T1000 (cell line): ENCODE data around the gene TBC1D10A.

Experiments
- DNase-seq: peaks from one replicate; lab custom pipeline; 2025; ENCODE audit warnings: mixed read lengths; lab: John Stamatoyannopoulos, UW

TBC1D10A gene

DNA sequence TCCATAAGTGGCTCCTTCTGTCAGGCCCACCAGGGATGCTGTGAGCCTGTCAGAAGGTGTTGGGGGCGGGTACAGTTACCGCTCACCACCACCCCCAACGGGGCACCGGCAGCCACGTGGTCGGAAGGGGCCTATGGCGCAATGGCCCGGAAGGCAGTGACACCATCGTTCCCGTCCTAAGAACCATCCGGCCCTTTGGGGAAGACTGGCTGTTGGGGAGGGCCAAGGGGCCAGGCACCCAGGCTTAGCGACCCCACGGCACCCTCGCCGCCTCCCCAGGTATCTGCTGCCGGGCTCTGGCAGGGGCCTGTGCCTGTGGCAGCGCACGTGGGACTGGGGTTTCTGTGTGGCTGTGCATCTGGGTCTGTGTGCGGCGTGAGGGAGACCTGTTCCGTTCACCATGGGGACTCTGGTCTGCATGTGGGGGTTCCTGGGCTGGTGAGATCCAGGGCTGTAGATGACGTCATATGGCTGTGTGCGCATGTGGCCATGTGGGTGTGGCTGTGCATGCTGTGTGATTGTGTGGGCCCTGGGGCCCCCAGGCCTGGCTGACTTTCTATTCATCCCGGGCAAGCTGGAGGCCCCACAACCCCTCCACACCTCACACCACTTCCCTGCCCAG, 60.8 kb downstream of the TBC1D10A start:
- DNase-seq: no peak

DNA sequence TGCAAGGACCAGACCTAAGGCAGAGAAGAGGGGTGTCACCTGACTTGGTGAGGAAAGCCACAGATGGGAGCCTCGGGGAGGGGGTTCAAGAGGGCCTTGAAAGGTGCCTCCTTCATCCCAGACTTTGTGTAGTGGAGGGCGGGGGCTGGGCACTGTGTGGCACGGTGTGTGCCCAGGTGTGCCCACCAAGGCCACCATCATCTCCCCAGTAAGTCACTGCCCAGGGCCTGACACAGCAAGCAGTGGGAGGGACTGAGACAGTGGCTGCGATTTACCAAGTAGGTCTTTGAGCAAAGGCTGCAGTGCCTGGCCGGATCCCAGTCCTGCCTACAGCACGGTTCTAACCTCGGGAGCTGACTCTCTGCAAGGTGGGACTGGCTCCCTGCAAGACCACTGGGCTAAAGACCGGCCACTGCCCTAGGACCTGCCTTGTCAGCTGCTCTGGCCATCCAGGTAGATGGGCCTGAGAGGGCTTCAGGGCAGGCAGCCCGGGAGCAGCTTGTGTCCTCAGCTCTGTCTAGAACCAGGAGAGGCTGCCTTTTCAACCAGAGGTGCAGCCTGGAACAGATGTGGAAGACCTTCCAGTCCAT, 61.5 kb downstream of the TBC1D10A start:
- DNase-seq: no peak

DNA sequence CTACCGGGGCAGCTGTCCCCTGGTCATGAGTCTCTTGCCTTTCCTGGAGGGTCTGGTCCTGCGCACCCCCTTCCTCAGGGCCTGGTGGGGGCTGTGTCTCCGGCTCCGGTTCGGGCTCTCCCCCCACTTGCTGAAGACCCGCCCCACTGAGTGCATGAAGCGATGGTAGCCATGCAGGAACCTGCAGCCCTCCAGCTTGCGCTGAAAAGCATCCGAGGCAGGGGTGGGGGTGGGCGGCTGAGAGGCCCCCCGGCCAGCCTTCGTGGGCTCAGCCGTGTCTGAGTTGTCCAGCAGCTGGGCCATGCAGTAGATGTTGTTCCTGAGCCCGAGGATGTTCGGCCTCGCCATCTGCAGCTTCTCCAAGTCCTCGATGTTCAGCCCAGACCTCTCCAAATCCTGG, 62.9 kb downstream of the TBC1D10A start:
- no peak for DNase-seq

DNA sequence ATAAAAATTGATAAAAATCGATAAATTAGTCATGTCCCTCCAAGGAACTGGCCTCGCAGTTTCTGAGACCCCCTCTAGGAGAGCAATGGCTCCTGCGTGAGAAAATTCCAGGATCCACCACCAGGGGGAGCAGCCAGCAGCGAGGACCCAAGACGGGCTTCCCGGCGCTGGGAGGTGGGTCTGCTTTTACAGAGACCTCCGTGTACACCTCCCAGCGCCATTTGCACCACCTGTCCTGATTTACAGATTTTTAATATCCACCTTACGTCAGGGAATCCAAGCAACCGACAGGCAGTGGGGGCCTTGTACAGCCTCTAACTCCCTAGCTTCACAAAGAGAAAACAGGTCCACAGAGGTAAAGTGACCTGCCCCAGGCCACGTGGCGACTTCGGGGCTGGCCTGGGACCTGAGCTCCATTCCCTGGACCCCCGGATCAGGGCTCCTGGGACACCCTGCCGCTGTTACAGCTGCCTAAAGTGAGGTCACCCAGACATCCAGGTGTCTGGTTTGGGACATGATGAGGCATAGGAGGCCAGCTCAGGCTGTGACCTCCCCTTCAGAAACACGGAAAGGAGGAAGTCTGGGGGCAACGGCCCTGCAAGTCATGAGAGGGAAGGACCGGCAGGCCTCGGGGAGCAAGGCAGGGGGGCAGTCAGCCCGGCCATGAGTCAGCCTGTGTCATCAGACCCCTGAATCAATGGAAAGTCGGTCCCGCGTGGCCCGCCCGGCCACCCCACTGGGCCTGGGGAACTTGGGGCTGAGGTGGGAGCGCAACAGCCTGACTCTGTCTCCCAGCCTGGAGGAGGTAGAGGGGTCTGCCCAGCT, 63.6 kb downstream of the TBC1D10A start:
- DNase-seq: peak; percentile 42

DNA sequence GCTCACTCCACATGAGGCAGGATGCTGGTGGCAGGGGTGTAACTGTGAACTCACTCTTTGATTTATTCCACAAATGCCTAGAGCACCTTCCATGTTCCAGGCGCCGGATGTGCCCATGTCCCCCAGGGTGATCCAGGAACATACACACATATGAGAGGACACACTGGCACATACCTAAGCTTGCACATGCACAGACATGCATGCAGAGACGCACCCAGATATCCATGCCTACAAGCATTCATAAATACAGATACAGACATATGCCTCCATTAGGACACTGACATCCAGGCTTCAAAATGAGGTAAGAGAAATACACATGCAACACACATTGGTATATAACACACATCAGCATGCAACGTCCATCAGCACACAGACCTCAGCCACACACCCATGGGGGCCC, 64.6 kb downstream of the TBC1D10A start:
- DNase-seq: no peak

DNA sequence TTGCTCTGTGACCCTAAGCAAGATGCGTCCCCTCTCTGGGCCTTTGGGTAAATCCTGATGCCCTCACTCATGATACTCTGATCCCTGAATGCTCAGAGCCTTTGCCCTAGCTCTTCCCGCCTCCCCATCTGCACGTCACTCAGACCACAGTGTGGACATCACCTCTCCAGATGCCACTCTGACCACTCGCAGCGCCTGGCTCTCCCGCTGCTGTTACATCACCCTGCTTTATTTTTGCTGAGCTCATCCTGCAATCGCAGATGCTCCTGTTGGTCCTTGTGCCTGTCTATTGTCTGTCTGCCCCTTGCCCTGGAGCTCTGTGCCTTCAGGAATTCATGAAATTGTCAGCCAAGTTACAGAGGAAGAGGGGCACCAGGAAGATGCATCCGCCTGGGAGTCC, 65.6 kb downstream of the TBC1D10A start:
- DNase-seq: no peak

DNA sequence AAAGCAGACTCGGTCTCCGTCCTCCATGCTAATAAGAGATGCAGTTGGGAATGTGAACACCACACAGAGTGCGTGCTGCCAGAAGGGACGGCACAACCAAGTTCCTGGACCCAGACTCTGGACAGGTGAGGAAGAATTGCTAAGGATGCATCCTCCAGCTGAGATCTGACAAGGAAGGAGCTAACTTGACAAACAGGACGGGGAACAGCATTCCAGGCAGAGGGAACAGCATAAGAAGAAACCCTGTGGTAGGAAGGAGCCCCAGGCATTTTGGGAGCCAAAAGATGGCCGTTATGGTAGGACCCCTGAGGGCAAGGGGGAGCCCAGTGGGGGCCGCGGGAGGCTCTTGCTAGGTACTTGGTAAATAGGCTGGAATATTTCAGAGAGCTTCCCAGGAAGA, 66.1 kb downstream of the TBC1D10A start:
- no peak for DNase-seq

DNA sequence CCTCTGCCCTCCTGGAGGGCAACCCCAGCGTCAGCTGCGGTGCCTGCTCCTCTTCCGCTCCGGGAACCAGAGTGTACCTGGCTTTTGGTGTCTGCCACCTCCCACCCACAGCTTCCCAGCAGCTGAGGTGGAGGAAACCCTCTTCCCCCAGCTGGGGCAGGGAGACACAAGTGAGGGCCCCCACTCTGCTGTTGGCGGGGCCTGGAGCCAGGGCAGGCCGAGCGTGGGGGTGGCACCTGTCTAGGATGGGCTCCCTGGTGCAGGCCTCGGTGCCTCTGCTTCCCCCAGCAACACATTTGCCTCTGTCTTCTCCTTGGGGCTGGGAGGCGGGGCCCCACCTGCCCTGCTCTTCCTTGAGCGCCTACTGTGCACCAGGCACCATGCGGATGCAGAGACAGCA, 66.5 kb downstream of the TBC1D10A start:
- DNase-seq: no peak

DNA sequence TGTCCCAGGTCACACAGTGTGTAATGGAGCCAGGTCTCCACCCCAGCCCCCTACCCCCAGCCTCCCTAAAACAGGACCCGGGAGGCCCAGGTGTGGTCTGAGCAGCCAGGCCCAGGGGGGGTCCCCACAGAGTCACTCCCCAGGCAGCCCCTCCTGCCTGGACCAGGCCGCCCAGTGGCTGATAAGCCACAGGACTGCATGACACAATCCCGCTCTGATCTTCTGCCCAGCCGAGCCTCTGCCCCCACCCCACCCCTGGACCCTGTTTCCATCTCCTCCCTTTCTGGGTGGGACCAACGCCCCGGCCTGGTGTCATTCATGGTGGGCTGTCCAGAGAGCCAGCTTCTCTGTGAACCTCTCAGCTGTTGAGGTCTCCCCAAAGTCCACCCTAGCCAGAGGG, 72.4 kb downstream of the TBC1D10A start:
- DNase-seq: no peak

DNA sequence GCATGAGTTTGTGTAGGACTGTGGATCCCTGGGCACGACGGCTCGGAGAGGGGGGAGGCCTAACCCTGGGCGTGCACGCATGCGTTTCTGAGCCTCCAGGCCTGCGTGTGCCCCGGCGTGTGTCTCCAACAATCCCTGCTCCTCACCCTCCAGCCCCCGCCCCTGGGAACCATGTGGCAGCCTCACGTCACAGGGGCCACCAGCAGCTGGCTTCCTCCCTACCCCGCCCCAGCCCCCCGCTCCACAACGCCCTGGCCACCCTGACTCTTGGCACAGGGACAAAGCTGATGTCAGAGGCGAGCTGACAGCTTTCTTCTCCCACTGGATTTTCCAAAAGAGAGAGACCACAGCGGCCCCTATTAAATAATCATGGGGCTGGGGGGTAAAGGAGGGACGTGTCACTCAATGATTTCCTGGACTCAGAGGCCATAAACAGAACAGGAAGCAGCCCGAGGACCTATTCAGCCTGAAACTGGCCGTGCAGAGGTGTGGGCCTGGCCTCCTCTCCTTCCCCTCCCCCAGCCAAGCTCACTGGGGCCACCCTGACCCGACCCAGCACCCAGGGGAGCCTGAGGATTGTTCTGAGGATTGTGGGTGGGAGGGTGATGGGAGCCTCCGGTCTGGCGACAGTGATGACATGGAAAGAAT, 73.4 kb downstream of the TBC1D10A start:
- DNase-seq: no peak

DNA sequence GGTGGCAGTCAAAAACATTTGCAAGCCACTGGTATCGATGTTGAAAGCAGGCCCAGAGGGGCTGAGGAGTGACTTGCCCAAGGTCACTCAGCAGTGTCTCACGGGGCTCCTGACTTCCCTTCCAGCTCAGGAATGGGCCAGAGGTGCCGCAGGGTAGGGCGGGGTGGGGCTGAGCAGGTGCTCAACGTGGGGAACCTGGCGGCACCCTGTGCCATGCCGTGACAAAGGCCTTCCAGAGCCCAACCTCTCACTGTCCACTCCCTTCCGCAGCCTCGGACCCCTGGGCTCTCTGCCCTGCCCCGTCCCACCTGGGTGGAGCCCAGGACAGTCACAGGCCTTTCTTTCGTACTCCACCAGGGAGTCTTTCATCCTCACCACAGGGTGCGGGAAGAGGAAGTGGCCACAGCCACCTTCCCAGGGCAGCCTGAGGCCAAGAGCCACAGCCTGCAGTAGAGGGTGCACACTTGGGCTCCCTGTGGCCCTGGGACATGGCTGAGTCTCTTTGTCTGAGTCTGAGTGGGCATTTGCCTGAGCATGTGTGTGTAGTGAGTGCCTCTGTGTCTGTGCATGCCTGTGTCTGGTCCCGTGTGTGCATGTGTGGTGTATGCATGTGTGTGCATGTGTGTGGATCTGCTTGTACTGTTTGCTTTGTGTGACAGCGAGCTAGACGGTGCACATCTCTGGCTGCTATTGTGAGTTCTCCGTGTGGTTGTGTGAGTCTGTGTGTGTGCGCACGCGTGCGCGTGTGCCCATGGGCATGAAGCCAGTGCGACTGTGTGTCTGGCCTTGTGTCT, 74.1 kb downstream of the TBC1D10A start:
- no peak for DNase-seq

DNA sequence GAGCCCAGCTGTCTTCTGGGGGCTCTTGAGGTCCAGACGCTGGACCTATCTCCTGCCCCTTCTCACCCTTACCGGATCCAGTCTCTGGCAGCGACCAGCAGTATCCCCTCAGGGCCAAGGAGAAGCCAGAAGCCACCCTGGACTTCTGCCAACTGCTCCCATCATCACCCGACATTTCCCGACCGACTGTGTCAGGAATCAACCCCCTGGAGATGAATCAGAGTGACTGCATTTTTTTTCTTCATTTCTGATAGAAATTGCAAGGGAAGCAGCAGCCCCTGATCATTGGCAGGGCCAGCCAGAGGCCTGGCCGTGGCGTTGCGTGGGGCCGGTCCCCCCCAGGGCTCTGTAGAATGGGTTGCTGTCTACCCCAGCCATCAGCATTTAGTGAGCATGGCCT, 75.0 kb downstream of the TBC1D10A start:
- DNase-seq: peak; percentile 38

DNA sequence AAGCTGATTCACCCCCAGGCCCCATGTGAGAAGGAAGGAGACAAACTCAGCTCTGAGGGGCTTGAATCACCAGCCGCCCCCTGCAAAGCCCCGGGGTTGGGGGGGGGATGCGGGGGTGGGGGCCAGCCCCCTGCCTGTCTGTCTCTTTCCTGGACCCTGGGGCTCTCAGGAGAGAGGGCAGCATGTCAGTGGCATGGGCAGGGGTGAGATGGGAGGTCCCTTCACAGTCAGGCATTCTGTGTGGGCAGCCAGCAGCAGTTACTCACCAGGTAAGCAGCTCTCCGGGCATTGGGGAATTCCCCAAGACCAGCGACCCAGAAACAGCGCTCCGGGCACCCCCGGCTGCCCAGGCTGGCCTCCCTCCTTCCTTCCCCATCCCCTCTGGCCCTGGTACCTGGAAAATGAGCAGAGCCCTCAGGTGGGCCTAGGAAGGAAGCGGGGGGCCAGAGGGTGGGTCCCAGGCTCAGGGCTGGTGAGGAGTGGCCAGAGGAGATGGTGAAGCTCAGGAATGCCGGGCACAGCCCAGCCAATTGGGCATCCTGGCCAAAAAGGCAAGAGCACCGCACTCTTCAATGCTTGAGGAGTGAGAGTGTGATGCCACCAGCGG, 76.0 kb downstream of the TBC1D10A start:
- peak; percentile 57 for DNase-seq

DNA sequence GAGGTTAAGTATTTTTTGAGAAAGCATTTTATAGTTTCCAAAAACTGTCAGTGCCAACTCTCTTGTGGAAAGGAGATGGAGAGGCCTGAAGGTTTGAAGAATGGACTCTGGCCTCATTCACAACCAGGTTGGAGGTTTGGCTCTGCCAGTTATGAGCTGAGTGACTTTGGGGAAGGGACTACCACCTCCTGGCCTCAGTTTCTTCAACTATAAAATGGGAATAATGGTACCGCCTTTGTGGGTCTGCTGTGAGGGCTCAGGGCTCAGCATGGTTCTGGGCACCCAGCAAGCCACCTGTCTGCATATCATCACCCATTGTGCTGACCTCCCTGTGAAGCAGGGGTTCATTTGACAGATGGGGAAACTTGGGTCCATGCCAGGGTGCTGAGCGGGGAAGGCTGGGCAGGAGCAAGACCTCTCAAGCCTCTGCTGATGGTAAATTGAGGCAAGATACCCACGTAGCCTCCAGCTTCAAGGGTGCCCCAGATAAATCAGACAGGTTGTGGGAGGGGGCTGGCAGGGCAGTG, 76.6 kb downstream of the TBC1D10A start:
- DNase-seq: no peak

DNA sequence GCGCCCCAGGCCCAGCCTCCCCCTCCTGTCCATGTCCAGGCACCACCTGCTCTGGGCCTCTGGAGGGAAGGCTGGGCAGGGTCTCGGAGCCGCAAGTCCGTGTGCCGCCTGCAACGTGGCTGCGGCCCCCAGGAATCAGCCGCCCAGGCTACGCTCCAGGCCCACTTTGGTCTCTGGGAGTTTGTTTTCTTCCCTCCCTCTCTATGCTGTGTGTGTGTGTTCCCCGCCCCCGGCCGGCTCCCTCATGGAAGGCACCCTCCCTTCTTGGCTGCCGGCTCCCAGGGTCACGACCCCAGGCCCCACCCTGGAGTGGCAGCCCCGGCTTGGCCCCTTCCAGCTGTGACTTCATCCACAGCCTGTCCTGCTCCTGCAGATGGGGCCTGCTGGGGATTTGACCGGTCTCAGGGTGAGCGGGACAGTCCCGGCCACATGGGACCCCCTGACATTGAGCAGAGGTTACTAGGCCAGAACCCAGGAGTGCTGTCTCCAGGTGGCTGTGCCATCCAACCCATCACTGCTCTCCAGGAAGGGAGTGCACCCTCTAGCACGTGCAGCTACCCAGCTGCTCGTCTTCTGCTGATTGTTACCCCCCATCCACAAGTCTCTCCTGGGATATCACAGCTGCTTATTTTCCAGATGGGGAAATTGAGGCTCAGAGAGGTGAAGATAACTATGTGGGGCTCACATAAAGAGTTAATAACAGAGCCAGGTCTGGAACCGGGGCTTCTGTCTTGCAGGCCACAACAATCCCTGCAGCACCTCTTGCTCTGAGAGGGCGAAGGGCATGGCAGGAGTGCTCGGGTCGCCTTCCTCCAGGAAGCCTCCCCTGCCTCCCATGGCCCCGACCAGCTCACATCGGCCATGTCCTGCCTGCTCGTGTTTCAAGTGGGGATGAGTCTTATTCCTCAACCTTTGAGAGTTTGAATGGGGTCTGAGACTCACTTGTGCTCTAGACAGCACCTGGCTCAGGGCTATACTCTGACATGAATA, 77.4 kb downstream of the TBC1D10A start:
- DNase-seq: no peak

DNA sequence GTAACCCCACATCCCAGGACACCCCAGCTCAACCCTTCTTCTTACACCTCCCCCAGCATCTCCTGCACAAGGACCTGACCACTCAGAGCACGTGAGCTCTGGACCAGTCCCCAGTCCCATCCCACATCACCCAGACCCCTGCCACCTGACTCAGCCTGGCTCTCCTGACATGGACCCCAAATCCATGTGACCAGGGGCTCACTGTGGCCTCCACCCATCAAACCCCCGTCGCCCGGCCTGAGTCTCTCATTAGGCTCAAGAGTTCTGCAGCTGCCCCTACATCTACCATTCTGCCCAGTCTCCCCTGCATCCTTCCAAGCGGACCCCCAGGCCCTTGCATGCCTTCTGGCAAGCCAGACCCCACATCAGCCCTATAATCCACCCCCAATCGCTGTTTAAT, 78.3 kb downstream of the TBC1D10A start:
- DNase-seq: no peak

DNA sequence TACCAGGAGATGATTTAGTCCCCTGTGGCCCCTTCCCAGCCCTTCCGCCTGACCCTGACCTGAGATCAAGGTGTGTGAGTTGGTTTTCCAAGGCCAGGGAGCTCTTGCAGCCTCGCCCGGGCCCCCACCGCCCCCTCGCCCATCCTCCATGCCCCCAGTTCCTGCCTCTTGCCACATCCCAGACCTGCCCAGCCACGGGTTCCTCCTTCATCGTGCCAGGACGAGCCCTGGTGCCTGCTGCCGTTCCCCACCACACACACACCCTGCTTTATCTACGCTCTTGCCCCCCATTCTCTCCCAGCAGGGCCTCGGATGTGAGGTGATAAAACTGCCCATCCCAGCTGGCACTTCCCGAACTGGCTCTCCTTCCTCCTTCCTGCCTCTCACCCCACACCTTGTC, 78.8 kb downstream of the TBC1D10A start:
- DNase-seq: no peak

DNA sequence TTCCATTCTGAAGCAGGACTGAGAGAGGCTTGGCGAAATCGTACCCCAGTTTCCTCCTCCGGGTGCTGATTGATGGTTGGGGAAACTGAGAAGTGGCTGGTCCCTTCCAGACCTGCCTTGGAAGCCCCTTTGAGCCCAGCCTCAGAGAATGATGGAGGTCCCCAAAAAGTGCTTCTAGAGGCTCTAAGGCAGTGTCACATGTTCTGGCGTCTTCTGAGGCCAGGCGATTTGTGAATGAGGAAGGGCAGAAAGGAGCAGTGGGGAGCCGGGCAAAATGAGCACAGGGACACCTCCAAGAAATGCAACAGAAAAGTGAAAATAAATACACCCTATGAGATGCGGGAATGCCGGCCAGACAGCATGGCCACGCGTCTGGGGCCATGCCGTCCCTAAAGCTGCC, 79.2 kb downstream of the TBC1D10A start:
- no peak for DNase-seq

DNA sequence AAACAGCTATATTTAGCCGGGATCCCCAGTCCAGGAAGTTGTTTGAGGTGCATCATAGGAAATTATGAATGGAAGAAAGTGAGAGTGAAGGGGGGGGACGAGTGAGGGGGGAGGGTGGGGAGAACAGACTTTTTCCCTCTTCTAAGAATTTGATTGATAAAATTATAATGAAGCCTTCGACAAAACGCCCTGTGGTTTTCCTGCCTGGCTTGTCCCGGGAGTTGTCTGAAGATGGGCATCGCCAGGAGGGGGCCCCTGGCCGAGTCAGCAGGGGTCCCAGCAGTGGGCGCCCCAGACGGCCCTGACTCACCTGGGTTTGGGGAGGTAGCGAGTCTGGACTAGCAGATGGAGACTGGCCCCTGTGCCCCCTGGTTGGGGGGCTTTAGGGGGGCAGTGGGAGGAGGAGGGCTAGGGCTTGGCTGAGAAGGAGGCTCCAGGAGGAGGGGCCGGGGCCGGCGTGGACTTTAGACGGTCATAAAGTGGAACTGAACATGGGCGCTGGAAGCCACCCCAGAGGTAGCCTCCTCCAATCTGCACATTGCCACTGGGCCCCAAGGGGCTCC, 79.8 kb downstream of the TBC1D10A start:
- no peak for DNase-seq
